H1 (cell line): ENCODE results near the gene LRRC26. TPM values are rescaled to one million over a fixed set of nuclear protein-coding genes. Genes with fewer than 3 reads are reported as not detected.

ENCODE experiments used
- CTCF ChIA-PET: fragments of 300-600 bp; sonication (Branson Sonifier 250); formaldehyde crosslinking; loops from one replicate; lab custom pipeline; 2021; ENCODE audit not compliant: partially characterized antibody; lab: Charles Lee
- POLR2A ChIA-PET: fragments of 300-600 bp; sonication (Branson Sonifier 250); formaldehyde crosslinking; loops from one replicate; lab custom pipeline; 2021; ENCODE audit warnings: inconsistent platforms; ENCODE audit not compliant: partially characterized antibody; lab: Charles Lee
- DNase-seq, 2 experiments: peaks; one replicate each; pipeline versions ENCODE4 v3.0.0 to v3.0.0-alpha.2; 2010 to 2022; ENCODE audit warnings: low spot score in 2 of 2, low read depth in 1 of 2, mixed read lengths in 1 of 2
- FAIRE-seq: peaks from 2 replicates; lab custom pipeline; 2011; peaks lifted over from hg19 to GRCh38; lab: Jason Lieb, UNC
- H2AFZ ChIP-seq: 2 replicates; pipeline ENCODE4 v1.8.1; 2012; ENCODE audit warnings: low read length, inconsistent platforms
- H2AK5ac ChIP-seq: 2 replicates; pipeline ENCODE4 v1.6.1; 2013; ENCODE audit warnings: low read depth, low read length
- H2BK120ac ChIP-seq: replicated peaks from 2 replicates; pipeline ENCODE3; 2013; ENCODE audit warnings: low read depth, low read length, inconsistent platforms
- H2BK12ac ChIP-seq: 2 replicates; pipeline ENCODE4 v1.6.1; 2013; ENCODE audit warnings: low read depth, low read length
- H2BK15ac ChIP-seq: 2 replicates; pipeline ENCODE4 v1.6.1; 2013; ENCODE audit warnings: low read length
- H2BK20ac ChIP-seq: 2 replicates; pipeline ENCODE4 v1.6.1; 2013; ENCODE audit warnings: low read length
- H2BK5ac ChIP-seq: 2 replicates; pipeline ENCODE4 v1.6.1; 2013; ENCODE audit warnings: low read depth, low read length
- H3K14ac ChIP-seq: 2 replicates; pipeline ENCODE4 v1.6.1; 2013; ENCODE audit warnings: inconsistent platforms; ENCODE audit not compliant: insufficient read length
- H3K18ac ChIP-seq: 2 replicates; pipeline ENCODE4 v1.6.1; 2013; ENCODE audit warnings: low read length; ENCODE audit errors: extremely low read depth
- H3K23ac ChIP-seq: 2 replicates; pipeline ENCODE4 v1.6.1; 2013; ENCODE audit warnings: inconsistent platforms; ENCODE audit not compliant: insufficient read length
- H3K23me2 ChIP-seq: 2 replicates; pipeline ENCODE4 v1.6.1; 2013; ENCODE audit warnings: low read depth, low read length
- H3K27ac ChIP-seq: 2 replicates; pipeline ENCODE4 v1.6.1; 2011; ENCODE audit warnings: low read depth, low read length, inconsistent platforms
- H3K27me3 ChIP-seq, 4 experiments: replicated peaks in 1 of 4; 1 replicate in 1 of 4; 2 replicates in 3 of 4; pipeline versions ENCODE4 v1.6.1 to v1.8.1; 2011 to 2013; ENCODE audit warnings: low read length in 3 of 4, mild to moderate bottlenecking in 3 of 4, inconsistent platforms in 2 of 4, mixed read lengths in 2 of 4, moderate library complexity in 1 of 4; ENCODE audit not compliant: control insufficient read depth in 3 of 4, insufficient read depth in 3 of 4; ENCODE audit errors: extremely low read depth in 1 of 4
- H3K36me3 ChIP-seq, 4 experiments: 2 replicates each; pipeline versions ENCODE4 v1.6.1 to v1.8.1; 2011 to 2013; ENCODE audit warnings: mild to moderate bottlenecking in 4 of 4, low read length in 3 of 4, moderate library complexity in 2 of 4, control low read depth in 1 of 4, inconsistent platforms in 1 of 4; ENCODE audit not compliant: insufficient read depth in 4 of 4, control insufficient read depth in 2 of 4
- H3K4ac ChIP-seq: replicated peaks from 2 replicates; pipeline ENCODE3; 2013; ENCODE audit warnings: low read length, low read depth, mixed read lengths, inconsistent platforms; ENCODE audit not compliant: insufficient read length
- H3K4me1 ChIP-seq, 4 experiments: replicated peaks in 1 of 4; 1 replicate in 1 of 4; 2 replicates in 3 of 4; pipeline versions ENCODE4 v1.6.1 to v1.8.1; 2011 to 2013; ENCODE audit warnings: low read length in 3 of 4, inconsistent platforms in 2 of 4, mixed read lengths in 1 of 4; ENCODE audit not compliant: insufficient read depth in 4 of 4, control insufficient read depth in 3 of 4
- H3K4me2 ChIP-seq, 2 experiments: 2 replicates each; pipeline versions ENCODE4 v1.6.1 to v1.8.1; 2011 to 2013; ENCODE audit warnings: low read depth in 2 of 2, low read length in 2 of 2, control low read depth in 1 of 2, inconsistent platforms in 1 of 2, mild to moderate bottlenecking in 1 of 2; ENCODE audit not compliant: insufficient read depth in 1 of 2
- H3K4me3 ChIP-seq, 4 experiments: fragments of 200-600, 300-600 bp in 1 of 4; sonication (generic), shearing (Covaris generic), sonication (Bioruptor Twin) in 1 of 4; 2 replicates each; pipeline versions ENCODE4 v1.5.1 to v1.8.1; 2011 to 2016; ENCODE audit warnings: low read length in 4 of 4, low read depth in 3 of 4, control low read depth in 2 of 4, inconsistent platforms in 2 of 4, mild to moderate bottlenecking in 2 of 4, mixed read lengths in 1 of 4, moderate library complexity in 1 of 4; ENCODE audit not compliant: insufficient read depth in 2 of 4; ENCODE audit errors: extremely low read depth in 1 of 4
- H3K56ac ChIP-seq: replicated peaks from 2 replicates; pipeline ENCODE3; 2013; ENCODE audit warnings: low read depth, mild to moderate bottlenecking, mixed read lengths, low read length, inconsistent platforms; ENCODE audit not compliant: insufficient read length
- H3K79me1 ChIP-seq: 2 replicates; pipeline ENCODE4 v1.6.1; 2013; ENCODE audit warnings: low read depth, low read length, control low read depth
- H3K79me2 ChIP-seq, 2 experiments: 2 replicates each; pipeline versions ENCODE4 v1.6.1 to v1.8.1; 2012 to 2013; ENCODE audit warnings: low read length in 2 of 2, mild to moderate bottlenecking in 2 of 2, inconsistent platforms in 1 of 2; ENCODE audit not compliant: insufficient read depth in 2 of 2, control insufficient read depth in 1 of 2
- H3K9ac ChIP-seq, 4 experiments: replicated peaks in 1 of 4; 1 replicate in 1 of 4; 2 replicates in 3 of 4; pipeline versions ENCODE4 v1.6.1 to v1.8.1; 2011 to 2013; ENCODE audit warnings: low read depth in 3 of 4, low read length in 3 of 4, control low read depth in 2 of 4, mild to moderate bottlenecking in 2 of 4, moderate library complexity in 2 of 4, inconsistent platforms in 1 of 4; ENCODE audit errors: extremely low read depth in 1 of 4
- H3K9me3 ChIP-seq, 2 experiments: 2 replicates each; pipeline versions ENCODE4 v1.6.1 to v1.8.1; 2012 to 2013; ENCODE audit warnings: mild to moderate bottlenecking in 2 of 2, moderate library complexity in 2 of 2, control low read depth in 1 of 2, inconsistent platforms in 1 of 2, low read depth in 1 of 2, low read length in 1 of 2, mixed read lengths in 1 of 2; ENCODE audit not compliant: insufficient read depth in 2 of 2
- H4K20me1 ChIP-seq, 2 experiments: replicated peaks in 1 of 2; 2 replicates each; pipeline versions ENCODE3 to v1.8.1; 2011 to 2013; ENCODE audit warnings: inconsistent platforms in 2 of 2, low read length in 2 of 2, mild to moderate bottlenecking in 1 of 2; ENCODE audit not compliant: insufficient read depth in 2 of 2, control insufficient read depth in 1 of 2
- H4K5ac ChIP-seq: 2 replicates; pipeline ENCODE4 v1.6.1; 2013; ENCODE audit warnings: low read length, low read depth, mixed read lengths, inconsistent platforms; ENCODE audit not compliant: insufficient read length
- H4K8ac ChIP-seq: 2 replicates; pipeline ENCODE4 v1.8.0; 2013; ENCODE audit warnings: mild to moderate bottlenecking, moderate library complexity, low read length, inconsistent platforms; ENCODE audit not compliant: insufficient read depth; ENCODE audit errors: extremely low read depth
- H4K91ac ChIP-seq: replicated peaks from 2 replicates; pipeline ENCODE3; 2013; ENCODE audit warnings: low read length, mixed read lengths, inconsistent platforms; ENCODE audit not compliant: insufficient read length
- BRCA1 ChIP-seq: IDR thresholded peaks from 2 replicates; pipeline ENCODE4 v1.6.1; 2012; ENCODE audit warnings: low read depth, low read length, improper control_type of control experiment
- CBX5 ChIP-seq: fragments of 300-800, 300-1000 bp; sonication (generic); IDR thresholded peaks from 2 replicates; pipeline ENCODE4 v1.7.1; 2016; ENCODE audit warnings: antibody characterized with exemption, low read length, low read depth
- HDAC2 ChIP-seq, 2 experiments: fragments of 300-600 bp in 1 of 2; sonication (generic) in 1 of 2; IDR thresholded peaks; 2 replicates each; pipeline ENCODE4 v1.6.1; 2011 to 2012; ENCODE audit warnings: low read depth in 2 of 2, low read length in 2 of 2, mild to moderate bottlenecking in 2 of 2, moderate library complexity in 2 of 2, borderline replicate concordance in 1 of 2, inconsistent platforms in 1 of 2
- HDAC6 ChIP-seq: IDR thresholded peaks from one replicate; pipeline ENCODE4 v1.7.1; 2012; ENCODE audit warnings: low read depth, mild to moderate bottlenecking, inconsistent platforms, low read length, moderate library complexity
- JUND ChIP-seq: IDR thresholded peaks from 2 replicates; pipeline ENCODE4 v1.6.1; 2011; ENCODE audit warnings: mild to moderate bottlenecking, improper control_type of control experiment, low read length
- NANOG ChIP-seq: IDR thresholded peaks from 2 replicates; pipeline ENCODE4 v1.6.1; 2011; ENCODE audit warnings: low read length, low read depth, mild to moderate bottlenecking, inconsistent platforms; ENCODE audit not compliant: insufficient read depth, poor library complexity, severe bottlenecking
- NRF1 ChIP-seq: IDR thresholded peaks from 2 replicates; pipeline ENCODE4 v1.6.1; 2011; ENCODE audit warnings: mild to moderate bottlenecking, low read depth, low read length, improper control_type of control experiment
- POLR2A ChIP-seq, 2 experiments: IDR thresholded peaks; 1 replicate in 1 of 2; 2 replicates in 1 of 2; pipeline ENCODE4 v1.6.1; 2011; ENCODE audit warnings: low read depth in 2 of 2, low read length in 2 of 2, mild to moderate bottlenecking in 2 of 2; ENCODE audit errors: control extremely low read depth in 1 of 2
- RNF2 ChIP-seq: fragments of 200-900, 300-1000 bp; sonication (generic); IDR thresholded peaks from 2 replicates; pipeline ENCODE4 v1.7.1; 2016; ENCODE audit warnings: borderline replicate concordance, low read depth, mild to moderate bottlenecking, antibody characterized with exemption, low read length; ENCODE audit not compliant: poor library complexity, severe bottlenecking; ENCODE audit errors: missing control alignments
- SRF ChIP-seq: IDR thresholded peaks from 2 replicates; pipeline ENCODE4 v1.6.1; 2011; ENCODE audit warnings: mild to moderate bottlenecking, low read depth, low read length, moderate library complexity
- TAF7 ChIP-seq: optimal IDR thresholded peaks from 2 replicates; pipeline ENCODE3; 2011; ENCODE audit warnings: low read depth, mild to moderate bottlenecking, inconsistent platforms, low read length, moderate library complexity, borderline replicate concordance
- WGBS, 2 experiments: shearing (Covaris generic) in 1 of 2; methylation state at CpG; one replicate each; pipeline versions ENCODE4 v1.1.6 to v1.1.7; 2013 to 2015; ENCODE audit warnings: low lambda C conversion rate in 2 of 2, mixed read lengths in 2 of 2, inconsistent platforms in 1 of 2, low coverage in 1 of 2, missing lambda C conversion rate in 1 of 2; ENCODE audit not compliant: insufficient replicate concordance in 2 of 2, insufficient coverage in 1 of 2, insufficient read length in 1 of 2; ENCODE audit errors: extremely low coverage in 1 of 2, missing lambda C conversion rate in 1 of 2; 5-methylcytosine and 5-hydroxymethylcytosine counted together
- polyA plus RNA-seq, 7 experiments: library from polyadenylated mRNA; depleted of rRNA in 3 of 7; stranded (reverse) in 5 of 7; unstranded in 2 of 7; fragments of >200 nt in 5 of 7; fragments of 200-250 nt in 2 of 7; gene quantifications; 1 replicate in 5 of 7; 2 replicates in 1 of 7; 4 replicates in 1 of 7; pipeline versions ENCODE4 v1.2.1 to v1.2.3, GENCODE V29; 2011 to 2013; ENCODE audit warnings: missing spikeins in 2 of 7, mixed read lengths in 2 of 7
- total RNA-seq: library from RNA; stranded (reverse); fragmentation: NEBNext Ultra II Directional; extraction: Animal tissue kit (Norgen Biotek cat#: 25700); gene quantifications from 2 replicates; pipeline ENCODE4 v1.2.1, GENCODE V29; 2021

LRRC26 gene
- total and polyA plus RNA-seq, 2 of the 8 experiments (the other 6 are each of a cell fraction or from before 2014, with no cell fraction given) = 0.34 to 0.85 TPM

- Histone ChIP-seq H3K4ac (no peak overlapping the region), H3K36me3 (peaks cover 3 to 37% (median 12%) of the 10 kb centered on the region in 4 experiments; a peak in 7 of 8 replicates), H3K4me3 (no peak overlapping the region), H3K79me1 (peaks cover 5% of the 10 kb centered on the region), H3K4me1 (peaks cover 0 to 17% (median 6%) of the 10 kb centered on the region in 4 experiments; a peak in 5 of 7 replicates), H3K79me2 (peaks cover 0 to 29% of the 10 kb centered on the region in 2 experiments; a peak in 2 of 4 replicates), H3K23ac (no peak overlapping the region), H3K23me2 (peaks cover 8% of the 10 kb centered on the region; the same call in 1 of the 2 replicates), H2BK5ac (no peak overlapping the region), H4K20me1 (peaks cover 3 to 29% of the 10 kb centered on the region in 2 experiments), H3K27ac (no peak overlapping the region), H4K91ac (no peak overlapping the region), H2AFZ (no peak overlapping the region), H3K18ac (no peak overlapping the region), H3K4me2 (no peak overlapping the region), H3K14ac (no peak overlapping the region), H3K56ac (no peak overlapping the region), H4K8ac (peak overlapping the region; percentile 68; the same call in 1 of the 2 replicates), H2BK12ac (no peak overlapping the region), H2BK15ac (no peak overlapping the region), H2AK5ac (no peak overlapping the region), H3K9me3 (no peaks in the 10 kb centered on the region), H4K5ac (no peak overlapping the region), H2BK120ac (no peak overlapping the region), H2BK20ac (no peak overlapping the region), H3K9ac (no peak overlapping the region), H3K27me3 (no peaks in the 10 kb centered on the region; a peak in 1 of 7 replicates)
- POLR2A ChIA-PET = interaction anchor here (0.6 to 1.5 kb wide), 3 partner anchors 9 to 225 kb away, joined by 3 to 4 read pairs (median 3); partner anchors contain the start of gene TPRN
- FAIRE-seq (no peak), DNase-seq (no peak)
- 96% methylated on average over 48 of the region's 48 CpGs; no CpG with 5 or more reads in 1 of the 2 experiments for WGBS, 2 experiments
- CTCF ChIA-PET = interaction anchor here (5.4 kb wide), 1 partner anchor 9 kb away, joined by 47 read pairs; no protein-coding TSS in a partner anchor
- TF ChIP-seq BRCA1 (no peak), JUND (no peak), RNF2 (no peak), NRF1 (no peak), CBX5 (no peak), HDAC6 (no peak), SRF (no peak), HDAC2 (IDR thresholded peaks at IDR 0.05; ENCODE audit: borderline replicate concordance in 1 of 2, low read depth in 2 of 2, low read length in 2 of 2) (no peak), POLR2A (IDR thresholded peaks at IDR 0.05; ENCODE audit: control extremely low read depth in 1 of 2, low read depth in 2 of 2, low read length in 2 of 2) (no peak), NANOG (no peak), TAF7 (no peak)
These were observed 15.2 kb upstream of the LRRC26 start for GRCh38 chr9:137184881-137185660.
